Sigmoid colon (tissue), 7 donors: ENCODE data around the gene PDE7B. TPM values are rescaled to one million over a fixed set of nuclear protein-coding genes. Genes with fewer than 3 reads are reported as not detected.
A peak's percentile ranks its signal among the peaks of the same experiment; 100 is the strongest.

Experiments
- DNase-seq: peaks from one replicate; pipeline ENCODE4 v3.0.0-alpha.2; 2019
- H3K27ac ChIP-seq, 4 donors: fragments of 200-600 bp; sonication (generic); one replicate each; pipeline ENCODE4 v1.5.1; 2016 to 2019; ENCODE audit warnings: mild to moderate bottlenecking in 1 of 4
- H3K27me3 ChIP-seq, 3 donors: fragments of 200-600 bp; sonication (generic); one replicate each; pipeline ENCODE4 v1.5.1; 2019; ENCODE audit warnings: mild to moderate bottlenecking in 1 of 3
- H3K36me3 ChIP-seq, 4 donors: fragments of 200-600 bp; sonication (generic); one replicate each; pipeline ENCODE4 v1.5.1; 2016 to 2019
- H3K4me1 ChIP-seq, 4 donors: fragments of 200-600 bp; sonication (generic); one replicate each; pipeline ENCODE4 v1.5.1; 2017 to 2019
- H3K4me3 ChIP-seq, 4 donors: fragments of 200-600 bp; sonication (generic); one replicate each; pipeline ENCODE4 v1.5.1; 2017 to 2019; ENCODE audit warnings: mild to moderate bottlenecking in 2 of 4, moderate library complexity in 1 of 4
- H3K9me3 ChIP-seq, 4 donors: fragments of 200-600 bp in 3 of 4; sonication (generic) in 3 of 4; one replicate each; pipeline versions ENCODE4 v1.5.1 to v1.6.1; 2013 to 2019
- CTCF ChIP-seq, 4 experiments: fragments of 450-650 bp in 3 of 4; fragments of 200-600 bp in 1 of 4; IDR thresholded peaks; one replicate each; pipeline ENCODE4 v1.5.1; 2016 to 2019; ENCODE audit warnings: antibody characterized with exemption in 4 of 4, mild to moderate bottlenecking in 3 of 4, moderate library complexity in 2 of 4
- EP300 ChIP-seq, 4 donors: sonication (generic); formaldehyde crosslinking; IDR thresholded peaks; one replicate each; pipeline ENCODE4 v1.6.1; 2017; ENCODE audit warnings: antibody characterized with exemption in 4 of 4
- POLR2A ChIP-seq, 2 donors: fragments of 450-650 bp; IDR thresholded peaks; one replicate each; pipeline ENCODE4 v1.6.1; 2016; ENCODE audit warnings: antibody characterized with exemption in 2 of 2, mild to moderate bottlenecking in 2 of 2, moderate library complexity in 2 of 2
- POLR2AphosphoS5 ChIP-seq, 4 donors: sonication (generic); formaldehyde crosslinking; IDR thresholded peaks; one replicate each; pipeline ENCODE4 v1.6.1; 2017; ENCODE audit warnings: antibody characterized with exemption in 4 of 4
- WGBS, 2 donors: extraction: QIAGEN DNeasy Blood & Tissue Kit; methylation state at CpG; one replicate each; pipeline ENCODE4 v1.1.7; 2013; 5-methylcytosine and 5-hydroxymethylcytosine counted together
- intact Hi-C: fragments of 100-400 bp; cut with DNase I; formaldehyde crosslinking; loops from one replicate; pipeline ENCODE4 v1.15.1; 2023
- polyA plus RNA-seq, 3 donors: library from polyadenylated mRNA; stranded (reverse); fragments of 200-250 nt; gene quantifications; one replicate each; pipeline ENCODE4 v1.2.3, GENCODE V29; 2013
- total RNA-seq, 4 donors: library from RNA; depleted of rRNA; stranded (reverse); fragments of >200 nt; gene quantifications; one replicate each; pipeline ENCODE4 v1.1.0, GENCODE V29; 2016
- donor health status: healthy with polysubstance abuse.
- donor health status: Bipolar disorder and iron deficiency.
- donor health status: healthy.

The PDE7B gene
- total and polyA plus RNA-seq, 7 donors: 1.1 to 10.3 (median 6.3) TPM

GRCh38 chr6:135837735-135838449 is 13.6 kb upstream of the PDE7B start:
- no peak overlapping the region for H3K4me3 ChIP-seq
- H3K9me3 ChIP-seq: no peaks in the 10 kb centered on the region
- intact Hi-C loops: no loop called here
- no peak overlapping the region for H3K27ac ChIP-seq
- TF ChIP-seq EP300 (IDR thresholded peaks at IDR 0.05) (no peak), POLR2A (IDR thresholded peaks at IDR 0.05) (no peak), POLR2AphosphoS5 (IDR thresholded peaks at IDR 0.05) (no peak), CTCF (IDR thresholded peaks at IDR 0.05) (no peak)
- DNase-seq: no peak
- no peaks in the 10 kb centered on the region for H3K36me3 ChIP-seq
- WGBS, 2 donors: 87 to 92% methylated on average over 5 of the region's 5 CpGs
- H3K4me1 ChIP-seq: no peaks in the 10 kb centered on the region
- no peaks in the 10 kb centered on the region for H3K27me3 ChIP-seq

- 94 to 95% methylated on average over 4 of the region's 4 CpGs for WGBS, 2 donors
- intact Hi-C loops: no loop called here
- H3K27ac ChIP-seq: no peak overlapping the region
- no peak for DNase-seq
- H3K9me3 ChIP-seq: no peaks in the 10 kb centered on the region
- no peak overlapping the region for H3K4me3 ChIP-seq
- H3K4me1 ChIP-seq: no peaks in the 10 kb centered on the region
- no peaks in the 10 kb centered on the region for H3K36me3 ChIP-seq
- TF ChIP-seq EP300 (IDR thresholded peaks at IDR 0.05) (no peak), CTCF (IDR thresholded peaks at IDR 0.05) (no peak), POLR2A (IDR thresholded peaks at IDR 0.05) (no peak), POLR2AphosphoS5 (IDR thresholded peaks at IDR 0.05) (no peak)
- H3K27me3 ChIP-seq: no peaks in the 10 kb centered on the region
These were observed 12.4 kb upstream of the PDE7B start for GRCh38 chr6:135839121-135839520.

DNA sequence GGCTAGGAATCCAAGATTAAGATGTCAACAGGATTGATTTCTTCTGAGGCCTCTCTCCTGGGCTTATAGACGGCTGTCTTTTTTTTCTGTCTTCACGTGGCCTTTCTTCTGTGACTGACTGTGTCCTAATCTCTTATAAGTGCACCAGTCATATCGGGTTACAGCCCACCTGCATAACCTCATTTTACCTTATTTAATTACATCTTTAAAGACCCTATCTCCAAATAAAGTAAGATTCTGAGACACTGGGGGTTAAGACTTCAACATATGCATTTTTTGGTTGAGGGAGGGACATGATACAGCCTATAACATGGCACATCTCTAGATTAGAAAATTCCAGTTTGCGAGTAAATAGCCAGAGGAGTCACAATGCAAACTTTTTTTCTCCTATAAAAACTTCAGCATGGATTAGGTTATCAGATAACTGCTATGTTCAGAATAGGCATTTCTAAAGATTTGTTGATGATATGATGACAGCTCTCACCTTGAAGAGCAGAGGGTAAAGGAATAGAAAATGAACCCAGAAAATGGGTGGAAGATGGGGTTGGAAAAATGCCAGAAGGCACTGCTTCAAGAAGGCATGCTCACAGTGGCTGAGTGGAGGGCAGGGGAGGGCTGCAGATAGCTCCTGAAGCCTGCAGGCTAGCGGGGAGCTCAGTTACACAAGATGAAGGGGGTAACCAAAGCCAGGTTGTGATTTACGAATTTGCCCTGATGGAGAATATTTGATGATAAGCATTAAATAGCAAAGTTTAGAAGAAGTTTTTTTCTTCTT is 8.7 kb upstream of the PDE7B start:
- Histone ChIP-seq H3K4me1 (no peaks in the 10 kb centered on the region), H3K4me3 (no peak overlapping the region), H3K36me3 (no peaks in the 10 kb centered on the region), H3K9me3 (no peaks in the 10 kb centered on the region), H3K27me3 (no peaks in the 10 kb centered on the region), H3K27ac (no peak overlapping the region)
- DNase-seq: no peak
- WGBS, 2 donors: 91 to 92% methylated on average over 6 of the region's 6 CpGs
- intact Hi-C loops: no loop called here
- TF ChIP-seq CTCF (IDR thresholded peaks at IDR 0.05) (no peak), POLR2A (IDR thresholded peaks at IDR 0.05) (no peak), EP300 (IDR thresholded peaks at IDR 0.05) (no peak), POLR2AphosphoS5 (IDR thresholded peaks at IDR 0.05) (no peak)

DNA sequence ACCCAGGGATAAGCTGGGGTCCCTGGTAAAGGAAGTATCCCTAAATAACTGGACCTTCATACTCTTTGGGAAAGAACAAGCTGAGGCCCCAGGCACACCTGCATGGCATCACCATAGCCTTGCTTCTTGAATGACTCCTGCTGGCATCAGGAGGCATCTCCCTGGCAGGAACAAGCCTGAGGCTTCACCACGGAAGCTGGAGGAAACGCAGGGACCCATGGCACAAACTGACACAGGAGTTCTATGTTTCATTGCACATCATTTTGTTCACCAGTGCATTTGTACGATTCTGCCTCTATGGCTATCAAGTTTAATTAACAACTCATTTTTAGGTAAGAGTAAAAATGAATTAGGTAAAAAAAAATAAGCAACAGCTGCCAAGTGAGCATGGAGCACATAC is 619 bp upstream of the PDE7B start:
- 70 to 72% methylated on average over 3 of the region's 3 CpGs for WGBS, 2 donors
- peak overlapping the region in 1 of 4 donors; percentile 34 for H3K4me3 ChIP-seq
- intact Hi-C loops: no loop called here
- TF ChIP-seq CTCF (IDR thresholded peaks at IDR 0.05) (no peak), POLR2AphosphoS5 (IDR thresholded peaks at IDR 0.05) (no peak), EP300 (IDR thresholded peaks at IDR 0.05) (no peak), POLR2A (IDR thresholded peaks at IDR 0.05) (no peak)
- H3K36me3 ChIP-seq: no peaks in the 10 kb centered on the region
- H3K4me1 ChIP-seq: peaks cover 0 to 16% (median 13%) of the 10 kb centered on the region in 4 donors
- DNase-seq: no peak
- no peaks in the 10 kb centered on the region for H3K27me3 ChIP-seq
- no peaks in the 10 kb centered on the region for H3K9me3 ChIP-seq
- peak overlapping the region; percentile 1 to 49 (median 28) for H3K27ac ChIP-seq
